ENCODE results near the gene SRGN.

Gene SRGN

DNA sequence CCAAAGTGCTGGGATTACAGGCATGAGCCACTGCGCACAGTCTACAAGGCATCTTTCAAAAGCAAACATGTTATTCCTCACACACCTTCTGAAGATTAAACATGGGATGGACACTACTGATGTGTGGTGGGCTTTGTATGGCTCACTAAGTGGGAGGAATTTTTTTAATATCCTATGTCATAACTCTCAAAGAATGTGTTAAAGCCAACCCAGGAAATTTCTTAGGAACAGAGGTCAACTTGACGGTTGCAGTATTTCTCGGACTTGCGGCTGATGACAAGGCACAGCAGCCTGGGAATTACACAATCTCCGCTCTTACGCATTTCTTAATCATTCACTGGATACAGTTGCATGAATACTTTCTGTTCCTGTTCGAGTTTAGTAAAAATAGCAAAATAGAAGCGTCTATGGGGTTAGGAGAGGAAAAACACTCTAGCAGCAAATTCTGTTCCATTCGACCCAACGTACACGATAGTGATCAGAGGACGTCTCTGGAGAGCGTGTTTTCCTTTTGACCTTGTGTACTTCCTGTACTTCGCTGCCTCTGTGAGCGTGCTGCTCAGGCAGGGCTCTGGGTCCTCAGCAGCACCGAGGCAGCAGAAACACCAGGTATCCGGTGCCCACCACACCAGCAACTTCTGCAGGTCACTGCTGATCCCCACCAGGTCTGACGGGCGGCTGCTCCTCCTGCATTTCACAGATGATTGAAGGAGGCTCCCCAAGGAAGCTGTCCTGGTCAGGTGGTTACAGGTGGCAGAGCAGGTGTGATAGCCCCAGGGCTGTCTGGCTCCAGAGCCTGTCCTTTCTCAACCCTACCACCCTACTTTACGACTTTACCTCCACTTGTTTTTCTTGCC lies 26.4 kb upstream of the SRGN start:
- DNase-seq, result no peak

DNA sequence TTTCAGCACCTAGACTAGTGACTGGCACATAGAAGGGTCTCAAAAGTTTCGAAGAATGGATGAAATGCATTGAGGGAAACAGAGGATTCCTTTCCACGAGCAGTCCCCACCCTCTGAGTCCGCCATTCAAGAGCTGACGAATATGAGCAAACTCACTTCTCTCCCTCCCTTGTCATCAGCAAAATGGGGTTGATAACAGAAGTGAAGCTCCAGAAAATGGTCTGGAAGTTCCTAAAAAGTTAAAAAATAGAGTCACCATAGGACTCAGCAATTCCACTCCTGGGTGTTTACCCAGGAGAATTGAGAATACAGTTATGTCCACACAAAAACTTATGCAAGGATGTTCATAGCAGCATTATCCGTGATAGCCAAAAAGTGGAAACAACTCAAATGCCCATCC lies 25.0 kb upstream of the SRGN start:
- no peak for DNase-seq

DNA sequence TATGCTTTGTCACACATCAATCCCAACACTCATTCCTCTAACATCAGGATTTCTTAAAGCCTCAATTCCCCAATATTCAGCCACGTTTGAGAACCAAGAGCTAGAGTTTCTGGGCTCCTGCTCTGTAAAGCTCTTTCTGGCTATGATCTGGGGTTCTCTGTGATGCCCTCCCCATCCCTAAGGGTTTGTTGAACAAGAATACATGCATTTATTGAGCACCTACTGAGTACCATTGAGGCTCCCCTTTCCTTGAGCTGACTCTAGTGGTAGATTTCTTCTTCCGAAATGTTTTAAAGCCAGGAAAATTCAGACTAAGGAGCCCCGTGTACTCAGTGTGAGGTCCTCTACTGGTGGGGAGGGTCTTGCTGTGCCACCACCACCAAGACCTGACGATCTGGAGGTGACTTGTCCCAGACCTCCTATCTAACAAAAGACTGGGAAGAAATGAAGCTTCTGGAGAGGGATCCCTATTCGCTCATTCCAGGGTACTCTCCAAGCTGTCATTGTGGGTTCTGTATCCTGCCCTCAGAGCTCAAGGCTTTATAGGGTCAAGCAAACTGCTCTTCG lies 23.1 kb upstream of the SRGN start:
- no peak for DNase-seq

DNA sequence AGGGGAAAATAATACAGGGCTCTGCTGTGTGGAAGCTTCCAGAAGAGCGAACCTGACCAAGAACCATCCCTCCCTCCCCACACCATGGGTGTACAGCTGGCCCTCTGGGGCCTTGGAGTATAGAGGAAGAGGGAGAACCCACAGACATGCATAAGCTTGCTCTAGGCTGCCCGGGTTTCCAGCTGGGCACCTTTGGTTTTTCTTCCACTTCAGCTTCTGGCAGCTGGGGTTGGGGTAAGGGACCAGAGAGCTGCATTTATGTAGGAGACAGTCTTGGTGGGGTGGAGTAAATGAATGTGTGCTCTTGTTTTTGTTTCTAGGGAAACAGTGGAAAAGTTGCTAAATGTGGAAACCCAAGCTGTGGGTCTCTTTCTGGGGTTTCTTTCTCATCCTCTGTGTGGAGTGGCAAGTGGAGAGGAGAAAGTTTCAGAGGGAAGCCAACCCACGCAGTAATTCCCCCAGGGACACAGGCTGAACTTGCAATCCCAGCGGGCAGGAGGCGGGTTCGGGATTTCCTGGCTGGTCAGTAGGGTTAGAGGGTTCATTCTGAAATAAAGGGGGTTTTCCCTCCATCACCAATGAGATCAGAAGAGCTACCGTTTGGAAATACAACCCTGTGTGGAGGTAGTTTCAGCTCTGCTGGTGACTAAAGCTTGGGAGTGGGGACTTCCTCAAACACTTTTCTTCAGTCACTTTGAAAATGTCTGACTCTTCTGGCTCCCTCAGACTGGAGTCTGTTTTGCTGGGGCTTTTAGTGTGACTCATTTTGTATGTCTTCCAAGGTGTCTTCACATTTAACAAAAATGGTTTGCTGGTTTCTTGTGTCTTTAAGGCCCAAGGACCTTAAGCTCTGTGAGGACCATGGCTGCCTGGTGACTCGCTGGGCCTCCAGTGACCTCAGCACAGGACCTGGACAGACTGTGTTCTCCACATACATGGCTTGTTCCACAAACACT lies 22.2 kb upstream of the SRGN start:
- DNase-seq, result no peak

DNA sequence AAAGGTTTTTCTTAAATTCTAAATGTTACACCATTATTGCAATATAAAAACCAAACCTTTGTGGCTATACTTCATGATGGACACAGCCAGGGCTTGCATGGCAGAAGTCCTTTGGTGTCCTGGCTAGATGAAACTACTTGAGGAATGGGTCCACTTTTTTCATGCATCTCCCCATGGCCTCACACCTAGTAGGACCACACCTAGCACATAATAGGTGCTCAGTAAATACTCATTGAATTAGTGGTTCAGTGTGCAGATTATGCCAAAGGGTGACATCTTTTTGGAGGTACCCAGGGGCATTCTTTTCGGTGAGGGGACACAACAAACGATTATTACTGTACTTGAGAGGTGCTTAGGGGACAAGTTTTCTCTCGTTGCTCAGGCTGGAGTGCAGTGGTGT lies 20.7 kb upstream of the SRGN start:
- no peak for DNase-seq

DNA sequence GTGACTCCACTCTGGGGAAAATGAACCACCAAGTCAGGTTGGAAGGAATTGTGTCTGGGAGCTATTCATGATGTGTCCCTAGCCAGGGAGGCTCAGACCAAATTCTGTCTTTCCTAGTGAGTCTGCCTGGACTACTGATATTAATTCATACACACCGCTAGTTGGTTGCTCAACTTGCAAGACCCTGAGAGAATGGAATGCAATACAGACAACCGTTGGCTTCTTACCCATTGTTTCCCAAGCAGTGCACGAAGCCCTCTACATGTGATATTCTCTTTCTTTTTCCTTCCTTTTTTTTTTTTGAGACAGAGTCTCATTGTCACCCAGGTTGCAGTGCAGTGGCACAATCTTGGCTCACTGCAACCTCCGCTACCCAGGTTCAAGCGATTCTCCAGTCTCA lies 19.4 kb upstream of the SRGN start:
- no peak for DNase-seq

DNA sequence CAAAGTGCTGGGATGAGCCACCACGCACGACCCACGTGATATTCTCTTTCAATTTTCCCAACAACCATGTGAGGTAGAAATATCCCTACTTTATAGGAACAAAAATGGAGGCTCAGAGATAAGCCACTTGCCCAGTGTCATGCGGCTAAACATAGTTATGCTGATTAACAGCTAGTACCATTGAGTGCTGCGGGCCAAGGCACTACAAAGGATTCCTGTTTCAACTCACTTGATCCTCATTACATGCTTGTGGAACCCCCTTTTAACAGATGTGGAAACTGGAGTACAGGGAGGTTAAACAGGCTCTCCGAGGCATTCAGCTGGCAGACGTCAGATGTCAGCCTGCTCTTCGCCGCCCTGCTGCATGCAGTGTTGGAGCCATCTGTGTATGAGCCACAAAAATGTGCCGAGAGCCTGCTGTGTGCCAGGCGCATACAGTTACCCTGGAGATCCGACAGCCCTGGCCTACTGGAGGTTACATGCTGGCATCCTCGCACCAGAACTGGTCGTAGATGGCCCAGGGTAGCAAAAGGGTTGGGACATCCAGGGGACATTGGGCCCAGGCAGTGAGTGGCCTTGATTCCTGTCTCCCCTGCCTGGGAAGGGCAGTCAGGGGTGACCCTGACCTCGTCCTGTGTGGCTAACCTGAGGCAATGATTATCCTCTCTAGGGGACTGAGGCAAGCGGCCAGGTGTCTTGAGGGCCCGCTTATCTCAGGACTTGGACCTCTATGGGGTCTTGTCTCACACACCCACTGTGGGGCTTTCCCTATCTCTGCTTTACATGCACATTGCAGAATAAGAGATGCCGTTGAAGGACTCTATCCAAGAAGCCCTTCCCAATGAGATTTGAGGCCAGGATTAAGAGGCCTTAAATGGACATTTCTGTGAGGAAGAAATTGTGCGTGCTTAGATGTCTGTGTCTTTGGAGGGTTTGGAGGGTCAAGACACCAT lies 18.5 kb upstream of the SRGN start:
- peak; percentile 48 for DNase-seq

DNA sequence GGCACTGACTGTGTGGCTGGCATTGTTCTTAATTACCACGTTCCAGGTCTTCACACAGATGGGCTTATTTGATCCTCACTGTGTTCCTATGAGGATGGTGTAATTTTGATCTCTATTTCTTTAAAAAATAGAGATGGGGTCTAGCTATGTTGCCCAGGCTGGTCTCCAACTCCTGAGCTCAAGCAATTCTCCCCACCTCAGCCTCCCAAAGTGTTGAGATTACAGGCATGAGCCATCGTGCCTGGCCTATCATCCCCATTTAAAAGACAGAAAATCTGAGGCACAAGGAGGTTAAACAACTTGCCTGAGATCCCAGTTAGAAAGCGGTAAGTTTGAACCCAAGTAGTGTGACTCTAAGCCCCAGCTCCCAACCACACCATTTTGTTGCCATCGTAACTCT lies 17.0 kb upstream of the SRGN start:
- DNase-seq, result no peak

DNA sequence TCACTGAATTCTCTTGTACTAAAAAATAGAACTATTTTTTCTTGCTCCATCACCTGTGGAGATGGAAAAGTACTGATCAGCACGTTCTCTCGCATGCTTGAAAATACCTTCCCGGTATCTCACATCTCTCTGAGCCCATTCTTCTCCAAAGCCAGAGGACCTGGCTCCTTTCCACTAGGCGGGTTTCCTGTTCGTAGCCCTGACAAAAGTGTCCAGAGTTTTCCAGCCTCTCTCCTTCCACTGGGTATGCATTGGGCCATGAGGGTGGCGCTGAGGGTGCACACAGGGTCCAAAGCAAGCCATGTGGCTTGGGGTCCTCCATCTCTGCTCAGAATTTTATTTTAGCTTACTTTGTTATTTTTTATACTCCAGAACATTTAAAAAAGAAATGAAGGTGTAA lies 16.3 kb upstream of the SRGN start:
- DNase-seq, result no peak

DNA sequence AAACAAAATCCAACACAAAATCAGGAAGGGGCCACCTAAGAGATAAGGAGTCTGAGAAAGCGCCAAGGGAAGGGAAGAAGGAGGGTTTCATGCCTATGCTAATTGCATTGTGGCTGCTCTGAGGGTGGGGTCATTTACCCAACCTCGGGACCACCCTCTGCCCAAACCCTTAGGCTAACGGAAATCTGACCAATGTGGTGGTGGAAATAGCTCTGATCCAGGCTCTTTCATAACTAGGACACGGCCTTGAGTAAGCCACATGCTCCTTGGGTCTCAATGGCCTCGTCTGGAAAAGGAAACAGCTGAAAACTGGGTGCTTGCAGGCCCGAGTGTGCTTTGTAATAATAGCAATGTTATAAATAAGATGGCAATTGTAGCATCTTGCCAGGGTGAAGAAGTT lies 14.9 kb upstream of the SRGN start:
- no peak for DNase-seq

DNA sequence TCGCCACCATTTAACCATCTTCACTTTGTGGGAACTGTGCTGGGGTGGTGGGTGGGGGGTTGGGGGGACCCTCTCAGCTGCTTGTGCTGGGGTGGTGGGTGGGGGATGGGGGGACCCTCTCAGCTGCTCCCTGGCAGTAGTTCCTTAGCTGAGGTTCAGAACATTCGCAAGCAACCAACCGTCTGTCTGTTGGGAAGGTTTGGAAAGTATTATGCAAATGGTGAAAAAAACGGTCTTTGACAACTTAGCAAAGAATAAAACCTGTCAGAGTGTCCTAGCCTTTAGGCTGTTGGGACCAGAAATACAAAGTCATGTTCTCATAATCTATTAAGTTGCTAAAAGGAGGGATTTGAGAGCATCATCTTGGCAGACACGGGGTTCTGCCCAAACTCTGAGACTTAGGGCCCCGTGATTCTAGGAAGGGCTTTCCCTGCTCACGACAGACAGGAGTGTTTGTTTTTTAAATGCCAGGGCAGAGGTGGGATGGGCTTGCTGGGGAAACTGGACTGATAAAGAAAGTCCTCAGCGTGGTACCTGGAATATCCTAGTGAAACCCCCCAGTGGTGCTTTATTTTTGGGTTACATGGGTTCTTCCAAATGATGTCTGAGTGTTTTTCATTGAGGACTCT lies 14.1 kb upstream of the SRGN start:
- DNase-seq, result no peak

DNA sequence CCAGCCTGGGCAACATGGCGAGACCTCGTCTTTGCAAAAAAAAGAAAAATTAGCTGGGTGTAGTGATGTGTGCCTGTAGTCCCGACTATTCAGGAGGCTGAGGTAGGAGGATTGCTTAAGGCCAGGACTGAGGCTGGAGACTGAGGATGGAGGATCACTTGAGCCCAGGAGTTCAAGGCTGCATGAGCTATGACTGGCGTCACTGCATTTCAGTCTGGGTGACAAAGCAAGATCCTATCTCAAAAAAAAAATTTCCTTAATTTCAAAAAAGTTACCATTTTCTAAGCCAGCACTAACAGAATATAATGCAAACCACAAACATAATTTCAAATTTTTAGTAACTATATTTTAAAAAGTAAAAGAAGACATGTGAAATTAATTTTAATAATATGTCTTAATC lies 13.4 kb upstream of the SRGN start:
- no peak for DNase-seq

DNA sequence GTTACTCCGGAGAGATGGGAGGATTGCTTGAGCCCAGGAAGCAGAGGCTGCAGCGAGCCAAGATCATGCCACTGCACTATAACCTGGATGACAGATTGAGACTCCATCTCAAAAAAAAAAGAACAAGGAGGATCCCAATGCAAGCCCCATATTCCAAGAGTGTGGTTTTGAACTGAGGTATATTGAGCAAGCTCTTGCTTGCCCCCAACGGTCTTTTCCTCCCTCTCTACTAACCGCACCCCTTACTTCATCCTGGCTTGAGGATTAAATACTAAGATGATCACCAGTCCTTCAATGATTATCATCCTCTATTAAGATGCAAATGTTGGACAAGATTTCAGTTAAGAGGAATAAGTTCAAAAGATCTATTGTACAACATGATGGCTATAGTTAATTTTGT lies 12.5 kb upstream of the SRGN start:
- DNase-seq, result no peak

DNA sequence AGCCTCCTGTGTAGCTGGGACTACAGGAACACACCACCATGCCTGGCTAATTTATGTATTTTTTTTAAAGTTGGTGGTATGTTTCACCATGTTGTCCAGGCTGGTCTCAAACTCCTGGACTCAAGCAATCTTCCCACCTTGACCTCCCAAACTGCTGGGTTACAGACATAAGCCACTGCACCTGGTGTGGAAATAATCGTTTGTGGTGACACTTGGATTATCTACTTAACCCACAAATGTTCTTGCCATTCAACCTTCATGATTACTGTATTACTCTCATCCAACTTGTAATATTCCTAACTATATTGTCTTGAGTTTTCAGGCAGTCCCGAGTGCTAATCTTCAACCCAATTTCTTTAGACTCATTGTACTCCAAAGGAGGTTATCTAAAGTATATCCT lies 9.6 kb upstream of the SRGN start:
- no peak for DNase-seq

DNA sequence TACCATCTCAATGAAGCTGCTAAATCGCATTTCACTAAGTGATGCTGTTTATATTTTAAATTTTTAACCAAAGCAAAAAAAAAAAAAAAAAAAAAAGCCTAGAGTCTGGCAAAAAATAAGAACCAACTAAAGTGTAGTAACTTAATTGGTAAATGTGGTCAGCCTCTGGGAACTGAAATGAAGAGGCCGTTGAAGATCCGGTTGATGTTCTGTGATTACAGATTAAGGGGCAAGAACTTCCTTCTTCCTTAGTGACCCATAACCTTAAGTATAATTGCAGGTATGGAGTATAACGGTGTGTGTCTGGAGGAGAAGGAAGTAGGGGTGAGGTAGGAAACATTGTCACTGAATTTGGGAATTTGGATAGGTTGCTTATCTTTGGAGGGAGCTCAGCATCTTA lies 7.7 kb upstream of the SRGN start:
- no peak for DNase-seq

DNA sequence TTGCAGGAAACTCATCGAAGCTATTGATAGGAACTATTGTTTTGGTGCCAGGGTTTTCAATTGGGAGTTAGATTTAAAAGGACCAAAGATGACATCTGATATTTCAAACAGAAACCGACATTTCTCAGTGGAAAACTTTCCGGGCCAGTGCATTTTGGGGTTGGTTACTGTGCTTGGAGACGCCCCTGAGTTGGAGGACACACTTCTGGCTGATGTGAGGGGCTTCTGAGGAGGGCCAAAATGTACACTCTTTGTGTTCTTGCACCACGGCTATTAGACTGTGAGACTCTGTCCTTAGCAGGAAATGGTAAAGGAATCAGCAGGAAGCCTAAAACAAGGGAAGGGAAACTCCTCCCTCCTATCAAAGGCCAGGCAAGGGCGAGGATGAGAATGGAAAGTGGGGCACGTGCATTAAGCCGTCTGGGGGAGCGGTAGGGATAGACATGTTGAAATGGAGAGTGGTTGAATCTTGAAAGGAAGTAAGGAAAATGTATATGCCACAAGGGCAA lies 1.8 kb upstream of the SRGN start:
- no peak for DNase-seq

DNA sequence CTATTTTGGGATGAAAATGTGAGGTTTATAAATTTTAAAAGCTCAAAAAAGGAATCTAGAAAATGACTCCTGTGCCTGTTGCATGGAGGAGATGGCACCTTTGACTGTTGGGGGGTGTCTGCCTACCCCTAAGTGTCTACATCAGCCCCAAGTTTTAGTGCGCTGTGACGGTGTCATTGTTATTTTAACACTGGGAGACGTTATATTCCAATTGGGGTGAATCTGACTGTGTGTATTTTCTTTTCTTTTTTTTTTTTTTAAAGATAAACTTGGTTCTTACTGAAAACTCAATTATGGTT lies 517 bp downstream of the SRGN start:
- no peak for DNase-seq

DNA sequence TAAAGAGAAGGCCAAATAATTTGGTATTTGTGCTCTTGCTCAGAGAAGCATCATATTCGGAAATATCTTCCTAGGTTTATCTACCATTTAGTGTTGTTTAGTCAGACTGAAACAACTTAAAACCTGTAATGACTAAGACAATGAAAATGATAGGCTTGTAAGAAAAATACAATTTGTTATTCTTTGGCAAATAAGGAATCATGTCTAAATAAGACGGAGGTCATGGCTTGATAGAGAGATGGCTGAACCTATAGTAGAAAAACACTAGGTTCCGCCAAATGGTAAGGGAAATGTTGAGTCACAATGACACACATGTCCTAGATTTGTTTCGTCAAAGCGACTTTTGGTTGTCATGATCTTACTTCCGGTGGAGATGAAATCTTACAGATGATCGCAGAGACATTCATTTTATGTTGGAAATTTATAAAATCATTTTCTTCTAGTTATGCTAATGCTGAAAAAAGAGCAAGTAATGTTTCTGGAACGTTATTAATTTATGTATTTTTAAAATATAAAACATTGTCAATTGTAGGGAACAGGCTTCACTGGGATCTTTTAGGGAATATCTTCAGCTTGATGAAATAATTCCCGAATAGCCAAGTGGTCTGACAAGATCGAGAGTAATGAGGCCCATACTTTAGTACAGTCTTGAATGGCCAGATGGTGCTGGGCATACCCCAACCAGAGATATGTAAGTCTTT lies 1.0 kb downstream of the SRGN start:
- DNase-seq, result no peak

DNA sequence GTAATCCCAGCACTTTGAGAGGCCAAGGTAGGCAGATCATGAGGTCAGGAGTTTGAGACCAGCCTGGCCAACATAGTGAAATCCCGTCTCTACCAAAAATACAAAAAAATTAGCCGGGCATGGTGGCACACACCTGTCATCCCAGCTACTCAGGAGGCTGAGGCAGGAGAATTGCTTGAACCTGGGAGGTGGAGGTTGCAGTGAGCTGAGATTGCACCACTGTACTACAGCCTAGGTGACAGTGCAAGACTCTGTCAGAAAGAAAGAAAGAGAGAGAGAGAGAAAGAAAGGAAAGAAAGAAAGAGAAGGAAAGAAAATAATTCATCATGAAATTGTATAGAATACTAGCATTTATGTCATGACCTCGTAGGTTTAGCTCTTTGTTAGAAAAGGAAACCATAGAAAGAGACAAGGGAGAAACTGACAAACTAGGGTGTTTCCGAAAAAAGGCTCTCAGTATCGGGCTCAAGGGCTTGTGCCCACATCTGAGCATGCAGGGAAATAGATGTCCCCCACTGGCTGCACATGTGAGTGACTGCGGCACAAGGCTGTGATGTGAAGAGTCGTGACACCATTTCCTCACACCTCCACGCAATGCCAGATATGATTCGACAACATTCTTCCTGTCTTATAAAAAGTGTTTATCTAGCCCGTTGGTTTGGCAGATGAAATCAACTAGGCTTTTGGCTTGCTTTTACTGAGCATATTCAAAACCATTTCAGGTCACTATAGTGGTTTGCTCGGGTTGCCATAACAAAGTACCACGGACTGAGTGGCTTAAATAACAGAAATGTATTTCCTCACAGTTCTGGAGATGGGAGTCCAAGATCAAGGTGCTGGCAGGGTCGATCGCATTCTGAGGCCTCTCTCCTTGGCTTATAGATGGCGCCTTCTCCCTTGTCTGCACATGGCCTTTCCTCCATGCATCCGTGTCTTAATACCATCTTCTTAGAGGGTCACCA lies 2.0 kb downstream of the SRGN start:
- no peak for DNase-seq

DNA sequence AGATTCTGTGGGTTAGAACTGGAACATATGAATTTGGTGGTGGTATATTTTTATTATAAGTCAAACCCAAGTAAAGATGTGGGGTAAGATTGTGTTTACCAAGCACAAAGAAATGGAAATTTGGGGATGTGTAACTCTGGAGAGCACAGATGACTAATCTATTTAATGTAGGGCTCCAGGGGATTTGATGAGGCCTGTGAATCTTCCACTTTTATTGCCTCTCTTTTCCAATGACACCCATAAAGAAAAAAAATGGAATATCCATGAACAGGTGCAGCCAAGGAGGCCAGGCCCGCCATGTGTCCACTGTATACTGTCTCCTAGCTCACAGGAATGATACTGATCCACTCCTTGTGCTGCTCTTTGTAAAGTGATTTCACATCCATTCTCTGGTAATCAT lies 2.8 kb downstream of the SRGN start:
- no peak for DNase-seq

All from NCI-H2171 (cell line).